SKM-1 (cell line): Measurements from ENCODE around the gene NECAP2.
"Not testable (repeated sequence)": the region's sequence is repeated elsewhere in the genome, so short reads cannot be mapped to it uniquely, and the experiment has no call there.

ENCODE experiments used
- DNase-seq: peaks from one replicate; lab custom pipeline; 2025; ENCODE audit not compliant: unreplicated experiment; lab: John Stamatoyannopoulos, UW

The NECAP2 gene

GRCh38 chr1:16456151-16456550, 15.6 kb downstream of the NECAP2 start:
- not testable (repeated sequence) for DNase-seq

GRCh38 chr1:16458831-16459230, 18.3 kb downstream of the NECAP2 start:
- DNase-seq = no peak

- DNase-seq = no peak
These were observed 18.9 kb downstream of the NECAP2 start for GRCh38 chr1:16459352-16459925.

GRCh38 chr1:16461681-16462080, 21.2 kb downstream of the NECAP2 start:
- DNase-seq = no peak

GRCh38 chr1:16462773-16463330, 22.3 kb downstream of the NECAP2 start:
- DNase-seq = no peak

- DNase-seq = no peak
These were observed 24.5 kb downstream of the NECAP2 start for GRCh38 chr1:16464917-16465625.

GRCh38 chr1:16468558-16468957, 28.0 kb downstream of the NECAP2 start:
- no peak for DNase-seq

GRCh38 chr1:16474166-16474800, 33.8 kb downstream of the NECAP2 start:
- DNase-seq = no peak

- DNase-seq = not testable (repeated sequence)
These were observed 34.4 kb downstream of the NECAP2 start for GRCh38 chr1:16474891-16475290.

GRCh38 chr1:16475771-16476770, 35.5 kb downstream of the NECAP2 start:
- DNase-seq = not testable (repeated sequence)

- DNase-seq = no peak
These were observed 37.6 kb downstream of the NECAP2 start for GRCh38 chr1:16478091-16478490.

- DNase-seq = not testable (repeated sequence)
These were observed 42.6 kb downstream of the NECAP2 start for GRCh38 chr1:16483146-16483545.

- DNase-seq = not testable (repeated sequence)
These were observed 43.3 kb downstream of the NECAP2 start for GRCh38 chr1:16483639-16484500.

- no peak for DNase-seq
These were observed 43.9 kb downstream of the NECAP2 start for GRCh38 chr1:16484501-16484835.

- DNase-seq = no peak
These were observed 44.4 kb downstream of the NECAP2 start for GRCh38 chr1:16484931-16485330.

GRCh38 chr1:16486316-16486715, 45.8 kb downstream of the NECAP2 start:
- not testable (repeated sequence) for DNase-seq

GRCh38 chr1:16487011-16487410, 46.5 kb downstream of the NECAP2 start:
- not testable (repeated sequence) for DNase-seq

- DNase-seq = not testable (repeated sequence)
These were observed 48.8 kb downstream of the NECAP2 start for GRCh38 chr1:16489195-16489880.

- no peak for DNase-seq
These were observed 50.6 kb downstream of the NECAP2 start for GRCh38 chr1:16491056-16491675.
